CD1c-positive myeloid dendritic cell (primary cell): ENCODE data around the gene WFDC8.

Experiments used
- DNase-seq: peaks from one replicate; pipeline ENCODE4 v3.0.0-alpha.2; 2016; ENCODE audit errors: extremely low spot score

The WFDC8 gene

DNA sequence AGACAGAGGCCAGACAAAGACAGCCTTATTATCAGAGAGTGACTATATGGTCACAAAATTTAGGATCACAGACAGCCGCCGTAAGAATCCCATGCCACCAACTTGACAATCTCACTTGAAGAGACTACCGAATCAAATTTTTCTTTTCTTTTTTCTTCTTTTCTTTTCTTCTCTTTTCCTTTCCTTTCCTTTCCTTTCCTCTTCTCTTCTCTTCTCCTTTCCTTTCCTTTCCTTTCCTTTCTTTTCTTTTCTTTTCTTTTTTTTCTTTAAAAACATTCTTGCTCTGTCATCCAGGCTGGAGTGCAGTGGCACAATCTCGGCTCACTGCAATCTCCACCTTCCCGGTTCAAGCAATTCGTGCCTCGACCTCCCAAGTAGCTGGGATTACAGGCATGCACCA lies 30.7 kb downstream of the WFDC8 start:
- DNase-seq = no peak

DNA sequence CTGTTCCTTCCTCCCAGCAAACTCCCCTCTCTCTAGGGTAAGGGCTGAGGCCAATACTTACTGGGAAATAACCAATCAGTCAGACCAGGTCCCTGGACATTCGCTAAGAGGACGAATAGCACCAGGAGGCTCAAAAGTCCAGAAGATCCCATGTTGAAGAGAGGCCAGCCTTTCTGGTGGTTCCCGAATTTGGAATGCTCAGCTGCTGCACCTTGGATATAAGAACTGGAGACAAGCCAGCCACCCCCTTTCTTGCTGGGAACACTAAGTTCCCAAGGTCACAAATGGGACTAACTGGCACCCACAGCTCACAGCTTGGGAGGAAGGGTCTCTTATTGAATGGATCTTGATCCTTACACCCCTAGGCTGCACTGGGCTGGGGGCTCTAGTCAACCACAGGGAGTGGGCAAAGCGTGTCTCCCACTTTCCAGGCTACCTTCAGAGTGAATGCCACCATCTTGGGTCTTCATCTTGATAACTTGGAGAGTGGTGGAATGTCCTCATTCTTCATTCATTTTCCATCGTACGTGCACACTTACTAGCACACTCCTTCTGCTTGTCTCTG lies 31.8 kb downstream of the WFDC8 start, which contains the start of gene EPPIN:
Gene EPPIN, minus strand, starts transcription at position 196 of the 565 bp plus-strand sequence. Its CDS starts 44 bp downstream, at position 152.
- DNase-seq = no peak

DNA sequence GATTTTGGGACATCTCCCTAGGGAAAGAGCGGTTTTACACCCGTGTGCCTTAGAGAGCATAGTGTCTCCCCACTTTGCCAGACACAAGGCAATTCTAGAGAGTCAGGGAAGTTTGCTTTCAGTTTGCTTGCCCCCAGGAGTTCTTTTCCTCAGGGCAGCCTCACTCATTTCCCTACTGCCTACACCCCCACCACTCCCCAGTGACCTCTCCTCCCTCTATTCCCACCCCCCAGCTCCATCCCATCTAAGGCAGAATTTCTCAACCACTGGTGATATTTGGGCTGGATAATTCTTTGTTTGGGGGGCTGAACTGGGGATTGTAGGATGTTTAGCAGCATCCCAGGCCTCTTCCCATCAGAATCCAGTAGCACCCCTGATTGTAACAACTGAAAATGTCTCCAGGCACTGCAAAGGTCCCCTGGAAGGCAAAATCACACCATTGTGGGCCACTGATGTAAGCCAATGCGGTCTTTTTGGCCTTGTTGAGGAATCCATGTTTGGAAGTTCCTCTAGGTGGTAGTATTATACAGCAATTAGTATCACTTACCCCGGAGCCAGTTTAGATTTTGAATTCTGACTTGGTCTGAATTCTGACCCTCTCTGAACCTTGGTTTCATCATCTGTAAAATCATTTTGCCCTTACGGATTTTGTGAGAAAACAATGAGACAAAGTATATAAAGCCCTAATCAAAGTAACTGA lies 33.2 kb downstream of the WFDC8 start:
- peak; percentile 4 for DNase-seq

- DNase-seq = no peak
These were observed 33.7 kb downstream of the WFDC8 start for GRCh38 chr20:45545351-45545750.

- DNase-seq = no peak
These were observed 39.7 kb downstream of the WFDC8 start, which contains the start of gene WFDC6 for GRCh38 chr20:45539382-45539781. Gene WFDC6 (minus strand): TSS chr20:45539482. CDS start chr20:45539407, 75 bp downstream.

- no peak for DNase-seq
These were observed 40.8 kb downstream of the WFDC8 start for GRCh38 chr20:45538209-45538799.

DNA sequence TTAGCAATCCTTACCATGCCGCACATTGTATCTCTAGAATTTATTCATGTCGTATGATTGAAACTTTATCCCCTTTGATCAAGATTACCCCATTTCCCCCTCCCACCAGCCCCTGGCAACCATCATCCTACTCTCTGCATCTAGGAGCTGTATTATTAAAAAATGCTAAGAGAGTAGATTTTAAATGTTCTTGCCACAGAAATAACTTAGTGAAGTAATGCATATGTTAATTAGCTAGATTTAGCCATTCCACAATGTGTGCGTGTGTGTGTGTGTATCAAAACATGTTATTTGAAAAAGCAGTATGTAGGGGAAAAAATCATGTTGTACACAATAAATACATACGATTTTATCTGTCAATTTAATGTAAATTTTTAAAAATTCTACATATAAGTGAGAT lies 51.8 kb downstream of the WFDC8 start:
- no peak for DNase-seq

GRCh38 chr20:45523821-45524220 lies 55.3 kb downstream of the WFDC8 start:
- DNase-seq = no peak

DNA sequence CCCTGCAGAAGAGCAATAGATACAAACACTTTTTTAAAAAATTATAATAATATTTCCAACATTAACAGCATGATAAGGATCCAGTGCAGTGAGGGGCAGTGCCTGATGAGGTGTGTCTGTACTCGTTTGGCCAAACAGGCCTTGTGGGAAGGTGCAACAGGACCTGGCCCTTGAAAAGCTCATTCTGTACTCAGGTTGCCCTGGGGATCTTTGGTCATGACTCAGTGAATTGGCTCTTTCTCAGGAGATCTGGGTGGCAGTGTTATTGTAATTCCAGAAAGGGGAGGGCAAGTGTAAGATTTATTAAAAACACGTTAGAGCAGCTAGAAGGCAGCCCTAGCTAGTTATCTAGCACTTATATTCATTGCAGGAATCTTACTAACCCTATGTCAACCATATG lies 60.8 kb downstream of the WFDC8 start:
- DNase-seq = no peak

- no peak for DNase-seq
These were observed 63.8 kb downstream of the WFDC8 start, which contains the start of gene SPINT3 for GRCh38 chr20:45515147-45515913. Gene SPINT3 (minus strand): TSS chr20:45515622. CDS start chr20:45515608, 14 bp downstream.

GRCh38 chr20:45510242-45510862 lies 68.7 kb downstream of the WFDC8 start:
- DNase-seq = no peak

- DNase-seq = no peak
These were observed 70.0 kb downstream of the WFDC8 start for GRCh38 chr20:45509091-45509490.

DNA sequence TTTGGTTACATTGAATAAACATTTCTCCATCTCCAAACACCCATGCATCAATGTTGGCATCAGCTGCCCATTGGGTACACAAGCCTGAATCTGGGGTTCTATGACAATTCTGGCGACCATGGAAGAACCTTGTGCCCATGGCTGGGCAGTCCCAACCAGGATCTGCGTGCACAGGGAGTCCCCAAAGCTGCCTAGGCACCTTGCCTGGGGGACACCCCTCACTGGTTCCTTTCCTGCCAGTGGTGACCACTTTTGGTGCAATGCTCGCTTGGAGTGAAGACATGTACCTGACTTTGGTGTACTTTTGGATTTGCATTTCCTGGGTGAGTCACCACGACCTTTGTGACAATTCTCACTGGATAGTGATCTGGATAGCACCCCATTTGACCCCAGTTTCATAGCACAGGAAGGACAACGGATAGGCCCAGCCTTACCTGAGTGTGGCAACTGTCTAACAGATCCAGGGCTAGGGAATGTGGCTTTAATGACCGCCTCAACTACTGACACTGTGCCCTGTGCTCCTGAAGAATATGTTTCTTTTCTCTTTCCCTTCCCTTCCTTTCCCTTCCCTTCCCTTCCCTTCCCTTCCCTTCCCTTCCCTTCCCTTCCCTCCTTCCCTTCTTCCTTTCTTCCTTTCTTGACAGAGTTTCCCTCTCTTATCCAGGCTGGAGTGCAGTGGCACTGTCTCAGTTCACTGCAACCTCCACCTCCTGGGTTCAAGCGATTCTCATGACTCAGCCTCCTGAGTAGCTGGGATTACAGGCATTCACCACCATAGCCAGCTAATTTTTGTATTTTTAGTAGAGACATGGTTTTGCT lies 70.8 kb downstream of the WFDC8 start:
- DNase-seq = no peak

GRCh38 chr20:45507011-45507820 lies 71.9 kb downstream of the WFDC8 start:
- DNase-seq = no peak

- no peak for DNase-seq
These were observed 72.7 kb downstream of the WFDC8 start for GRCh38 chr20:45506398-45506797.

GRCh38 chr20:45503403-45503802 lies 75.7 kb downstream of the WFDC8 start:
- no peak for DNase-seq

DNA sequence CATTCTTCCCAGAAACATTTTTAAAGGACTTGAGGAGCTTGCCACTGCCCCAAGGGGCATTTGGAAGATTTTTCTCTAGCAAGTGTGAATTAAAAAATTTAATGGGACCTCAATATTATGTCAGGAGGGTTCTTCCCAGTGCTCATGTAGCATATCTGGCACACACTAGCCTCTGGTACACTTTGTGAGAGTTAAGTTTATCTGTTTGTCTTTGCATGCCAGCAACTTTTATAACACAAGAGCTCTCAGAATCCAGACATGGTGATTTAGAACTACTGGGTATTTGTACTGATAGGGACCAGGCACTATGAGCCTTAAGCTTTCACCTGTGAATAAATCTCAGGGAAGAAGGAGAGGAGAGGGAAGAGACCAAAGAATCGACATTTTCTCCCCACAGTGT lies 76.5 kb downstream of the WFDC8 start:
- DNase-seq = no peak
